Dermis lymphatic vessel endothelial cell (primary cell): ENCODE results near the gene LCORL. TPM values are rescaled to one million over a fixed set of nuclear protein-coding genes. Genes with fewer than 3 reads are reported as not detected.

ENCODE experiments used
- total RNA-seq: library from RNA; depleted of rRNA; stranded (reverse); fragments of >200 nt; gene quantifications from 2 replicates; pipeline ENCODE4 v1.2.1, GENCODE V29; 2014

The LCORL gene
- 16.4 and 19.7 TPM in 2 replicates for total RNA-seq

GRCh38 chr4:18021720-18022571 lies at the start of gene LCORL:
LCORL (minus strand) TSS chr4:18021755; CDS start chr4:18021751, 4 bp downstream.

DNA sequence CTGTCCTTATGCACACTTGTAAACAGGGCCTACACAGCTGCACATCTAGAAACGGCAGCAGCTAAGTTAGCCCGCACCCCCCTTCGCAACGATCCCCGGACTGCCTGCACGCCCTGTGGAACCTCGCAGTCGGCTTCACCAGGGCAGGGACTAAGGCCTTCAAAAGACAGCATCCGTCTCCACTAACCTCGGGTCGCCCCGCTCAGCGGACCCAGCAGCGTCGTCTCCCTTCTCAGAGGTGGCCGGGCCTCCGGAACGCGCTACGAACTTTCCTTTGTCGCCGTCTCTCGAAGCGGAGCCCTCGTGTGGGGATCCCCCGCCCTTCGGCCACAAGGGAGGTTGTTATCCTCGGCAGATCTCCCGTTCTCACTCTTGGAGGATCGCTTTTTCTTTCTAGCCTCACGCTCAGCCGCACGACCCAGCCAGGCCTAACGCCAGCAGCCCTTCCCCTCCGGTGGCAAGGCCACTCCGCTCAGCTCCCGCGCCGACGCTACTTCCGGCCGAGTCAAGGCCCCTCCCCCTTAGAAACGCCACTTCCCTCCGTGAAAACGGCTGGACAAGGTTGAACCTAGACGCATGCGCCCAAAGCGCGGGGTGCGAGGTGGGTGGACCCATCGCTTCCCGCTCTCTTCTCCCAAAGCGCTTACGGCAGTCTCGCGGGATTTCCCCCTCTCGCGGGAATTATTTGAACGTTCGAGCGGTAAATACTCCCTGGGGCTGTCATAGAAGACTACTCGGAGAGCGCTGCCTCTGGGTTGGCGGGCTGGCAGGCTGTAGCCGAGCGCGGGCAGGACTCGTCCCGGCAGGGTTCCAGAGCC lies 211.1 kb downstream of the LCORL start, which contains the start of the genes DCAF16 and NCAPG:
Gene DCAF16 (minus strand): TSS at position 498 of the 818 bp plus-strand sequence. CDS start 6,616 bp downstream, outside the sequence.
Gene NCAPG (plus strand): TSS at position 720 of the 818 bp plus-strand sequence. CDS start 99 bp downstream, outside the sequence.

Other genes starting within 250 kb of the LCORL start
- gene FAM184B, start 240.1 kb downstream of the LCORL start, total RNA-seq: not detected in 2 replicates
- 21.7 and 23.8 TPM in 2 replicates for gene DCAF16, start 211.0 kb downstream of the LCORL start, total RNA-seq
- gene NCAPG, start 210.8 kb downstream of the LCORL start, total RNA-seq: 4.3 and 5.8 TPM in 2 replicates